VCaP (cell line): ENCODE measurements around the gene ETS2.
"Not testable (repeated sequence)": the region's sequence is repeated elsewhere in the genome, so short reads cannot be mapped to it uniquely, and the experiment has no call there.

Experiments
- H3K27ac ChIP-seq: fragments of 450-650 bp; 2 replicates; pipeline ENCODE4 v1.5.1; 2017
- CTCF ChIP-seq: fragments of 450-650 bp; conservative IDR thresholded peaks from 2 replicates; pipeline ENCODE4 v1.5.1; 2017; ENCODE audit warnings: mild to moderate bottlenecking, moderate library complexity

ETS2 gene

GRCh38 chr21:38821959-38822682, 16.4 kb downstream of the ETS2 start:
- TF ChIP-seq CTCF, result no peak
- no peak overlapping the region for H3K27ac ChIP-seq

DNA sequence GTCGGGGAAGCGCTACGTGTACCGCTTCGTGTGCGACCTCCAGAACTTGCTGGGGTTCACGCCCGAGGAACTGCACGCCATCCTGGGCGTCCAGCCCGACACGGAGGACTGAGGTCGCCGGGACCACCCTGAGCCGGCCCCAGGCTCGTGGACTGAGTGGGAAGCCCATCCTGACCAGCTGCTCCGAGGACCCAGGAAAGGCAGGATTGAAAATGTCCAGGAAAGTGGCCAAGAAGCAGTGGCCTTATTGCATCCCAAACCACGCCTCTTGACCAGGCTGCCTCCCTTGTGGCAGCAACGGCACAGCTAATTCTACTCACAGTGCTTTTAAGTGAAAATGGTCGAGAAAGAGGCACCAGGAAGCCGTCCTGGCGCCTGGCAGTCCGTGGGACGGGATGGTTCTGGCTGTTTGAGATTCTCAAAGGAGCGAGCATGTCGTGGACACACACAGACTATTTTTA, 17.1 kb downstream of the ETS2 start:
- no peak for TF ChIP-seq CTCF
- H3K27ac ChIP-seq, result no peak overlapping the region

GRCh38 chr21:38823737-38824123, 18.0 kb downstream of the ETS2 start:
- H3K27ac ChIP-seq, result no peak overlapping the region

DNA sequence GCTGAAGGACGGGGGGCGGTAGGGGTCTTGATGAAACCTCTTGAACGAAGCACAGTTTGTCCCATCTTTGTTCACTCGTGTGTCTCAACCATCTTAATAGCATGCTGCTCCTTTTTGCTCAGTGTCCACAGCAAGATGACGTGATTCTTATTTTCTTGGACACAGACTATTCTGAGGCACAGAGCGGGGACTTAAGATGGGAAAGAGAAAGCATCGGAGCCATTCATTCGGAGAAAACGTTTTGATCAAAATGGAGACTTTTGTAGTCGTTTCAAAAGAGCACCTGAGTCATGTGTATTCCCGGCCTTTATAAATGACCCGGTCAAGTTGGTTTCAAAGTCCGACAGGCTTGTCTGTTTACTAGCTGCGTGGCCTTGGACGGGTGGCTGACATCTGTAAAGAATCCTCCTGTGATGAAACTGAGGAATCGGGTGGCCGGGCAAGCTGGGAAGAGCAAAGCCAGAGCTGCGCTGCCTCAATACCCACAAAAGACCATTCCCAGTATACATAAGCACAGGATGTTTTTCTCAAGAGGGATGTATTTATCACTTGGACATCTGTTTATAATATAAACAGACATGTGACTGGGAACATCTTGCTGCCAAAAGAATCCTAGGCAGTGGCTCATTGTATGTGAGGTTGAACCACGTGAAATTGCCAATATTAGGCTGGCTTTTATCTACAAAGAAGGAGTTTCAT, 18.5 kb downstream of the ETS2 start:
- no peak overlapping the region for H3K27ac ChIP-seq
- TF ChIP-seq CTCF, result no peak

More at GRCh38 chr21:38823737-38824123, 18.0 kb downstream of the ETS2 start:
- no peak for TF ChIP-seq CTCF

DNA sequence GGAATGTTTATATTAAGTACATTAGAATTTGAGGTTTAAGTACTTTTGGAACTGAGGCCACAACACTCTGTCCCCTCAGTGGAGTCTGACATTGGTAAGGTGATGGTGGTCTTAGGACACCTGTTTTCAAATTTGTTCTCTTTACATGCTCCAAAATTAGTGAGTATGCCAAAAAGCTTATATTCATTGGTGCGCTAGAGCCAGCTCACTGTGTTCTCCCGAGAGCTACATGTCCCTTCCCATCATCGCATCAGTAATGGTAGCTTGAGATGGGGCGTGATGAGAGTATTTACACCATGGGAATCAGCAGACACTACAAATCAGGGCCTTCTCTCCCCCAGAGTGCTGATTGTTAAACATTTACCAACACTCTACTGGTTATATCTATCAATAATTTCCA, 19.5 kb downstream of the ETS2 start:
- no peak for TF ChIP-seq CTCF
- no peak overlapping the region for H3K27ac ChIP-seq

GRCh38 chr21:38825921-38826320, 20.2 kb downstream of the ETS2 start:
- H3K27ac ChIP-seq, result no peak overlapping the region
- TF ChIP-seq CTCF, result no peak

DNA sequence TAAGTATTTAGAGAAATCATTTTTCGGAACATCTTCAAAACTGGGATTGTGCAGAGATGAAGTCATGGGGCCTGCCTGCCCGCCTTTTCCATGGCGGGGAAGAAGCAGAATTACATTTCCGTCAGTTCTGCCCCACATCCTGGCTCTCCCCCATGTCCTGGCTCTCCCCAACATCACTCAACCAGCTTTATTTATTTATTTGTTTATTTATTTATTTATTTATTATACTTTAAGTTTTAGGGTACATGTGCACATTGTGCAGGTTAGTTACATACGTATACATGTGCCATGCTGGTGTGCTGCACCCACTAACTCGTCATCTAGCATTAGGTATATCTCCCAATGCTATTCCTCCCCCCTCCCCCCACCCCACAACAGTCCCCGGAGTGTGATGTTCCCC, 22.4 kb downstream of the ETS2 start:
- H3K27ac ChIP-seq, result not testable (repeated sequence)
